Activated CD8-positive, alpha-beta memory T cell treated with anti-CD3 and anti-CD28 coated beads, Interleukin-2, amount 10 ng/mL, durations not matched to agents 7 days and 5 days (primary cell): Measurements from ENCODE around the gene GOLGA8B. TPM values are rescaled to one million over a fixed set of nuclear protein-coding genes. Genes with fewer than 3 reads are reported as not detected.
"Not testable (repeated sequence)": the region's sequence is repeated elsewhere in the genome, so short reads cannot be mapped to it uniquely, and the experiment has no call there.

Experiments
- ATAC-seq: fragments of 150-1000 bp; cut with Tn5 transposase; one replicate; pipeline ENCODE4 v1.10.0; 2021; ENCODE audit warnings: moderate library complexity
- CTCF ChIA-PET: fragments of 350-600 bp; sonication (Branson Sonifier 250); formaldehyde crosslinking; loops from one replicate; lab custom pipeline; 2021; ENCODE audit warnings: antibody characterized with exemption; lab: Charles Lee
- DNase-seq: peaks from one replicate; pipeline ENCODE4 v3.0.0-alpha.2; 2020
- H3K27ac Mint-ChIP-seq: one replicate; pipeline ENCODE4 v1.8.0; 2021; ENCODE audit warnings: mild to moderate bottlenecking, mixed read lengths
- H3K27me3 Mint-ChIP-seq: one replicate; pipeline ENCODE4 v1.8.0; 2021; ENCODE audit warnings: mixed read lengths
- H3K36me3 Mint-ChIP-seq: one replicate; pipeline ENCODE4 v1.8.0; 2021; ENCODE audit warnings: mild to moderate bottlenecking, mixed read lengths
- H3K4me1 Mint-ChIP-seq: one replicate; pipeline ENCODE4 v1.8.0; 2021; ENCODE audit warnings: mixed read lengths
- H3K4me3 Mint-ChIP-seq: one replicate; pipeline ENCODE4 v1.8.0; 2021; ENCODE audit warnings: mild to moderate bottlenecking, moderate library complexity, mixed read lengths
- H3K9me3 Mint-ChIP-seq: one replicate; pipeline ENCODE4 v1.8.0; 2022; ENCODE audit warnings: low read depth, mixed read lengths
- total RNA-seq, 2 experiments: library from RNA; stranded (reverse); gene quantifications; one replicate each; pipeline ENCODE4 v1.2.3, GENCODE V29; 2021

GOLGA8B gene, protein sequence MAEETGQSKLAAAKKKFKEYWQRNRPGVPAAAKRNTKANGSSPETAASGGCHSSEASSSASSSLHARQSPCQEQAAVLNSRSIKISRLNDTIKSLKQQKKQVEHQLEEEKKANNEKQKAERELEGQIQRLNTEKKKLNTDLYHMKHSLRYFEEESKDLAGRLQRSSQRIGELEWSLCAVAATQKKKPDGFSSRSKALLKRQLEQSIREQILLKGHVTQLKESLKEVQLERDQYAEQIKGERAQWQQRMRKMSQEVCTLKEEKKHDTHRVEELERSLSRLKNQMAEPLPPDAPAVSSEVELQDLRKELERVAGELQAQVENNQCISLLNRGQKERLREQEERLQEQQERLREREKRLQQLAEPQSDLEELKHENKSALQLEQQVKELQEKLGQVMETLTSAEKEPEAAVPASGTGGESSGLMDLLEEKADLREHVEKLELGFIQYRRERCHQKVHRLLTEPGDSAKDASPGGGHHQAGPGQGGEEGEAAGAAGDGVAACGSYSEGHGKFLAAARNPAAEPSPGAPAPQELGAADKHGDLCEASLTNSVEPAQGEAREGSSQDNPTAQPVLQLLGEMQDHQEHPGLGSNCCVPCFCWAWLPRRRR
- total RNA-seq: 100 to 1,000 TPM; 278 to 372 TPM

DNA sequence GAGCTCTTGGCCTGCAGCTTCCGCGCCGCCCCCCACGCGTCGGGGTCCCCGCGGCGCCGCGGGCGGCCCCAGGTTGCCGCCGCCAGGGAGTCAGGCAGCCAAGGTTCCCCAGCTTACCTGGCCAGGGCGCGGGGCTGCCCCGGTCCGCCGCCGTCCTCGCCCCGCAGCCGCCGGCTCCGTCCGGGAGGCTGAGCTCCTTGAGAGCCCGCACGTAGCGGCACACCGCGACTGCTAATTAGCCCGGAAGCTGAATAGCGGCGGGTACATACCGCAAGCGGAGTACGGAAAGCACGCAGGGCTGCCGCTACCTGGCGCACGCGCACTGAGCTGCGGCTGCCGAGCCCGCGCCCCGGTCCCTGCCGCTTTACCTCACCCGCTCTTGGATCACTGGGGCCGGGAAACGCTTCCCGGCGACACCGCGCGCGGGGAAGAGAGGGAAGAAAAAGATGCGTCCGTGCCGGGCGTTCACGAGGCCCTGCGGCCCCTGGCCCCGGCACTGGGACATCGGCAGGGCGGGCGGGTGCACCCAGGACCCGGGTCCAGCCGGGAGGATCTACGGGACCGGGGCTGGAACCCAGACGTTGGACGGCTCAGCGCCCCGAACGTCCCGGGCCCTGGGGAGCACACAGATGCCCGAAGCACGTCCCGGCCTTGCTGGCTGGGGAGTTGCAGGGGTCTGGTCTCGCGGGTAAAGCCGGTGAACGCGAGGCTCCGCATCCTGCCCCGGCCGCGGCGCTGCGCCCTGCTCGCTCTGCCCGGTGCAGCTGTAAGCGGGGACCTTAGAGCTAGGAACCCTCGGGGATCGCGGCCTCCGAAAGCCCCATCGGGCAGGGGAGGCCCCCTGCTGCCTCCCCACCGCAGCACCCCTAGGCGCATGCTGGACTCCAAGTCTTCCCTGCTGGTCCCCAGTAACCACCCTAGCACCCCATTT is at the start of gene GOLGA8B:
Gene GOLGA8B (minus strand): TSS at position 253 of the 931 bp plus-strand sequence. CDS start 47,739 bp downstream, outside the sequence.
- Mint-ChIP-seq H3K9me3 (no peaks in the 10 kb centered on the region), H3K27me3 (peaks cover 4% of the 10 kb centered on the region), H3K4me1 (peaks cover 48% of the 10 kb centered on the region), H3K36me3 (peaks cover 3% of the 10 kb centered on the region), H3K4me3 (peak within 1 kb of the TSS; percentile 92), H3K27ac (peak within 1 kb of the TSS; percentile 89)
- ATAC-seq (peak; percentile 76), DNase-seq (peak; percentile 87)
- CTCF ChIA-PET: interaction anchor here (1.5 to 2.6 kb wide), 3 partner anchors 146 to 336 kb away, joined by 3 to 9 read pairs (median 4); partner anchors contain the start of genes GOLGA8A and LPCAT4

DNA sequence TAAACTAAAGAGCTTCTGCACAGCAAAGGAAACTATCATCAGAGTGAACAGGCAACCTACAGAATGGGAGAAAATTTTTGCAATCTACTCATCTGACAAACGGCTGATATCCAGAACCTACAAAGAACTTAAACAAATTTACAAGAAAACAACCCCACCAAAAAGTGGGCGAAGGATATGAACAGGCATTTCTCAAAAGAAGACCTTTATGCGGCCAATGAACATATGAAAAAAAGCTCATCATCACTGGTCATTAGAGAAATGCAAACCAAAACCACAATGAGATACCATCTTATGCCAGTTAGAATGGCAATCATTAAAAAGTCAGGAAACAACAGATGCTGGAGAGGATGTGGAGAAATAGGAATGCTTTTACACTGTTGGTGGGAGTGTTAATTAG is 49.7 kb upstream of the GOLGA8B start:
- H3K27ac Mint-ChIP-seq, H3K36me3 Mint-ChIP-seq, DNase-seq, H3K9me3 Mint-ChIP-seq, H3K4me1 Mint-ChIP-seq, CTCF ChIA-PET, ATAC-seq, H3K4me3 Mint-ChIP-seq: not testable (repeated sequence)
- H3K27me3 Mint-ChIP-seq: peaks cover 22% of the 10 kb centered on the region

DNA sequence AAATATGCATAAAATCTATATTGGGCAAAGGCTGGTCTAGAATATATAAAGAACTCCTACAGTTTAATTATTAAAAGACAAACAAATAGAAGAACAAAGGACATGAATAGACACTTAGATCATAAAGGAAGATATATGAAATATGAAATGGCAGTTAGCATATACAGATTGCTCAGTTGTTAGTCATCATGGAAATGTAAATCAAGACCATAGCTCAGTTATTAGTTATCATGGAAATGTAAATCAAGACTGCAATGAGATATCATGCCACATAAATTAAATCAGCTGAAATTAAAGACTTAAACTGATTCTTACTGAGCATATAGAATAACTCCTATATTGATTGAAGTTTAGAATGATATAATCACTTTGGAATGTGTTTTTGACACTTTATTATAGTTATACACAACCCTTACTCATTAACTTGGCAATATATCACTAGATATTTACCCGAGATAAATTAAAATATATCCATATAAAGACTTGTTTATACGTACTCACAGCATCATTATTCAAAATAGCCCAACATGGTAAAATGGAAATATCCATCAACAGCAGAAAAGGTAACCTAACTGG is 45.2 kb upstream of the GOLGA8B start:
- H3K9me3 Mint-ChIP-seq: no peaks in the 10 kb centered on the region
- H3K27me3 Mint-ChIP-seq: peaks cover 34% of the 10 kb centered on the region
- no peaks in the 10 kb centered on the region for H3K36me3 Mint-ChIP-seq
- H3K27ac Mint-ChIP-seq: no peak overlapping the region
- H3K4me1 Mint-ChIP-seq: no peaks in the 10 kb centered on the region
- ATAC-seq: no peak
- no peak for DNase-seq
- CTCF ChIA-PET: no interaction called here
- H3K4me3 Mint-ChIP-seq: no peak overlapping the region

DNA sequence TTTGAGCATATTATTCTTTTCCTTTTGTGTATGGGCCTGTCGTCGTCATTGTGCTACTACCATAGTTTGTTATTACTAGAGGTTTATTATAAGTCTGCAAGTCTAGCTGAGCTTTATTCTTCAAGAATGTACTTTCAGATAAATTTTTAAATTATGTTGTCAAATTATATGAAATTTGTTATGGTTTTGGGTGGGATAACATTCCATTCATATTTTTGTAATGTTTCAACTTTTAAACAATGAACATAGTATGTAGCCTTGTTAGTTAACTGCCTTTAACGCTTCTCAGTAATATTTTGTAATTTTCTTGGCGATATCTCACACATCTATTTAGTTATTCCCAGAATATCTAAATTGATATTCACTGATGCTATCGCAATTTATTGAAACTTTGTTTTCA is 41.6 kb upstream of the GOLGA8B start:
- Mint-ChIP-seq H3K27ac (no peak overlapping the region), H3K4me3 (no peak overlapping the region), H3K27me3 (peaks cover 43% of the 10 kb centered on the region), H3K4me1 (peaks cover 2% of the 10 kb centered on the region), H3K36me3 (no peaks in the 10 kb centered on the region), H3K9me3 (no peaks in the 10 kb centered on the region)
- no peak for ATAC-seq
- DNase-seq: no peak
- CTCF ChIA-PET: no interaction called here

DNA sequence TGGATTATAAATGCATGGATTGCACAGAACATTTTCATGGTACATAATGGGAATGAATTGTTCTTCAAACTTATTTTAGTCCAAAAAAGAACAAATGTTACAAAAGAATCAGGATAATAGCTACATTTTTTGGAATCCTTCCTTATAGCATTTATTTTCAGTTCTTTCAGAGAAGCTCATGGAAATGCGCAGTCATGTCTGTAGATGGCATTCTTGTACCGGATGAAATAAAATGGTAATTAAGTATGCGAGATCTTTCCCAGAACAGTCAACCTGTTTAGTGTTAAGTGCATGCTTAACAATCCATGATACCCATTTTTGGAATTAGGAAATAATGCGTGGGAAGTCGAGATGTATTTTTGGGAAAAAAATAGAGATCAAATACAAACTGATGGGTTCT is 38.2 kb upstream of the GOLGA8B start:
- DNase-seq (no peak), ATAC-seq (no peak)
- CTCF ChIA-PET: interaction anchor here (1.0 to 1.1 kb wide), 2 partner anchors 13 to 302 kb away, joined by 3 read pairs; no protein-coding TSS in a partner anchor
- H3K36me3 Mint-ChIP-seq: no peaks in the 10 kb centered on the region
- peaks cover 2% of the 10 kb centered on the region for H3K4me1 Mint-ChIP-seq
- no peak overlapping the region for H3K27ac Mint-ChIP-seq
- H3K9me3 Mint-ChIP-seq: no peaks in the 10 kb centered on the region
- peaks cover 54% of the 10 kb centered on the region for H3K27me3 Mint-ChIP-seq
- no peak overlapping the region for H3K4me3 Mint-ChIP-seq

DNA sequence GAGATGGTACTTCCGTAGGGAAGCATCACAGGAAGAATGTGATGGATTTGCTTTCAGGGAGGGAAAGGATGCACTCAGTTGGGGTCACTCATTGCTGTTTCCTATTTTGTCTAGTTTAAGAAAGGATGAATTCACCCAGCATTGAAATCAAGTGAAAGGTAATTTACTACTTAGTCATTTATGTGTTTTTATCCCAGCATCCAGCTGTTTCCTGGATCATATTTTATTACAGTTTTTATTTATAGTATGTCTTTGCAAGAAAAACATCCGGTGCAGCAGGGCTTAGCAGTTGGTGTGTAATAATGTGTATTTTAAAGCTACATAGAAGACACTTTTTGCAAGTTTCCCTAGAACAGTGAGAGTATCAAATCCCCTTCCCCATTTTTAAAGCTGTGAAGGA is 37.4 kb upstream of the GOLGA8B start:
- H3K9me3 Mint-ChIP-seq: no peaks in the 10 kb centered on the region
- no peak overlapping the region for H3K27ac Mint-ChIP-seq
- no peaks in the 10 kb centered on the region for H3K36me3 Mint-ChIP-seq
- DNase-seq: no peak
- peaks cover 2% of the 10 kb centered on the region for H3K4me1 Mint-ChIP-seq
- CTCF ChIA-PET: interaction anchor here (1.0 kb wide), 1 partner anchor 303 kb away, joined by 3 read pairs; no protein-coding TSS in a partner anchor
- peaks cover 61% of the 10 kb centered on the region for H3K27me3 Mint-ChIP-seq
- H3K4me3 Mint-ChIP-seq: no peak overlapping the region
- ATAC-seq: no peak

DNA sequence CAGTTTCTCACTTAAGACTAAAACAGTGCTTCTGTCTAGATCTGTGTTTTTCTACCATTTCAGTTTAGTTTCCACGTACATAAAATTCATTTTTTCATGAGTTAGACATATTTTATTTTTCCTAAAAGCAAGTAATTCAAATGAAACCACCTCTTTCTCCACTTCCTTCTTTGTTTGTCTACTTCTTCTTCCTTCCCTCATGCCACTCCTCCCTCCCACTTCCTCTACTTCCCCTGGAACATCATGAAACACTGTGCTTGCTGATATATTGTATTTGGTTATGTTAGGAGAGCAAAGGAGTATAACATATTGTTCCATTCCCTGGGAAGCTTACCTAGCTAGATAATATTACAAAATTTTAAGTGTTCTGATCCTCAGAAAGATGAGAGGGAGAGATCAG is 36.7 kb upstream of the GOLGA8B start:
- no peak for ATAC-seq
- H3K4me1 Mint-ChIP-seq: peaks cover 2% of the 10 kb centered on the region
- no peak for DNase-seq
- CTCF ChIA-PET: no interaction called here
- no peak overlapping the region for H3K4me3 Mint-ChIP-seq
- H3K36me3 Mint-ChIP-seq: no peaks in the 10 kb centered on the region
- H3K27me3 Mint-ChIP-seq: peaks cover 59% of the 10 kb centered on the region
- no peak overlapping the region for H3K27ac Mint-ChIP-seq
- no peaks in the 10 kb centered on the region for H3K9me3 Mint-ChIP-seq

DNA sequence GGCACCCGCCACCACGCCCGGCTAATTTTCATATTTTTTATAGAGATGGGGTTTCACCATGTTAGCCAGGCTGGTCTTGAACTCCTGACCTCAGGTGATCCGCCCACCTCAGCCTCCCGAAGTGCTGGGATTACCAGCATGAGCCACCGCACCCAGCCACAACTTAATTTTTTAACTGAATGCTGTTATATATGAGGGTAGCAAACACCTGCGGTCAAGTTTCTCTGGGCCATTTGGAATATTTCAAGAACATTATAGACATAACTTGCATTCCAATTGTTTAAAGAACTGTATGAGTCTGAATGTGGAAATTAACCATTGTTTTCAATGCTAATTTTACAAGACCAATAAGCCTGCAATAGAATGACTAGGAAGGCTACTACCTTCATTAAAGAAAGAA is 35.7 kb upstream of the GOLGA8B start:
- Mint-ChIP-seq H3K4me1 (peaks cover 2% of the 10 kb centered on the region), H3K27ac (no peak overlapping the region), H3K9me3 (no peaks in the 10 kb centered on the region), H3K36me3 (no peaks in the 10 kb centered on the region), H3K4me3 (no peak overlapping the region), H3K27me3 (peaks cover 62% of the 10 kb centered on the region)
- CTCF ChIA-PET: no interaction called here
- ATAC-seq: no peak
- DNase-seq: no peak

DNA sequence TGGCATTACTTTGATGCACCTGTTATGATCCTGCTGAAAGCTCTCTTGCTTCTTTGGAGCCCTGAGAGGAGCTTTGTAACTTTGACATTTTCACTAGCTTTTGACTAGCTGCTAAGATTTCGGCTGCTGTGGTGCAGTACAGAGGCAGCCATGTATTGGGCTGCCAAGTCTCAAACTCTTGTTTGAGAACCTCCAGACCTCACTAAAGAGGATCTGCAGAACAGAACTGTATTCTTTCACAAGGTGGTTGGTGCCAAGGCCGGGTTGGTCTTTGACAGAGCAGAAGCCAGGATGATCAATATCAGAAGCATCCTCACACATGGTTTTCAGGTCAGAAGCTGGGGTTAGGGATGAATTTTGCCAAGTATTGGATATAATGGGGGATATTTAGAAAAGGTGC is 34.6 kb upstream of the GOLGA8B start:
- Mint-ChIP-seq H3K36me3 (no peaks in the 10 kb centered on the region), H3K27me3 (peaks cover 67% of the 10 kb centered on the region), H3K27ac (no peak overlapping the region), H3K9me3 (no peaks in the 10 kb centered on the region), H3K4me3 (no peak overlapping the region), H3K4me1 (peaks cover 2% of the 10 kb centered on the region)
- CTCF ChIA-PET: interaction anchor here (1.3 to 1.4 kb wide), 2 partner anchors 12 to 14 kb away, joined by 3 read pairs; no protein-coding TSS in a partner anchor
- DNase-seq: no peak
- no peak for ATAC-seq

DNA sequence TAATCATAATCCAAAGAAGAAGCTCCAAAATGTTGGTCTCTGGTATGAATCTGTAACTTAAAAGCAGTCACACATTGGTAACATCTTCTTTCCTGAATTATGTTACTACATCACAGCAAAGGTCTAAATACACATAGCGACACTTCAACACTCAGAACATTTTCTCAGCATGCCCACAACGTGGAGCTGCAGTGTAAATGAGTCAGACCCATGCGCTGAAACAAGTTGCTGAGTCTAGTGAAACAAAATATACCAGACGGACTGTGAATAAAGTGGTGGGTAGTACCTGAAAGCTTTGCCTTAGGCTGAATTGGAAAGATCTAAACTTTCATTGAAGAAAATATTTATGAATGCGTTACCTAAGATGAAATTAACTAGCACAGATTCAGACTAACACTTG is 33.2 kb upstream of the GOLGA8B start:
- ATAC-seq: no peak
- Mint-ChIP-seq H3K27me3 (peaks cover 70% of the 10 kb centered on the region), H3K9me3 (no peaks in the 10 kb centered on the region), H3K27ac (no peak overlapping the region), H3K4me1 (peaks cover 2% of the 10 kb centered on the region), H3K4me3 (no peak overlapping the region), H3K36me3 (no peaks in the 10 kb centered on the region)
- CTCF ChIA-PET: no interaction called here
- no peak for DNase-seq

DNA sequence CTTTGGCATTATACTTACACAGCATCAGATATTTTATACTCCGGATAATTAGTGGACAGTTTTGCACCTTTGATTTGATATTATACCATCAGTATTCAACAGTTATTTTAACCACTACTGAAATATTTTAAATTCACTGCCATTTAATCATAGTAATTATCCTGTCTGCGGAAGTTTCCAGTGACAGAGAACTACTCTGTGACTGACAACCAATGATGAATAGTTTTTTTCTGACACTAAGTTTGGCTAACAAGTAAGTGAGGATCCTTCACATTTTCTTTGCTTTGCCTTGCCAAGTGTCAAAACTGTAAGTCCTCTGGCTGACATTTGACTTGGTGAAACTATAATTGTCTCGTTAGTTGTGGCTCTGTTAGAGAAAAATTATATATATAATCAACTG is 30.5 kb upstream of the GOLGA8B start:
- ATAC-seq (no peak), DNase-seq (no peak)
- CTCF ChIA-PET: no interaction called here
- Mint-ChIP-seq H3K4me3 (no peak overlapping the region), H3K36me3 (no peaks in the 10 kb centered on the region), H3K9me3 (no peaks in the 10 kb centered on the region), H3K27ac (no peak overlapping the region), H3K27me3 (peaks cover 64% of the 10 kb centered on the region), H3K4me1 (peaks cover 15% of the 10 kb centered on the region)

DNA sequence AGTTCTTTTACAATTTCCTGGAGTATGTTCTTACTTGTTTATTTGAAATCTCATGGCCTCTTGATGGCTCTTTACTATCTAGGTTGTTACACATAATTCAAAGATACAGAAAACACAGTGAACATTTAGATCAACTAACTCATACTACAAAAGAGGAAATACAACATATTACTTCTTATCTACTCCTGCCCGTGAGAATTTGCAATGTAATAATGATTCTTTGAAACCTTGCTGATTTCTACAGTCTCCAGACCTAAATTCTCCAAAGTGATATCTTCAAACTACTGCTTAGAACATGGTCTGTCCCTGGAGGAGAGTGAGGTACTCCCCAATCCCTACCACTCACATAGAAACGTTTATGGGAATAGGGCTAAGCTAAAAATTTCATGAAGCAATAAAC is 29.9 kb upstream of the GOLGA8B start:
- no peak overlapping the region for H3K4me3 Mint-ChIP-seq
- CTCF ChIA-PET: no interaction called here
- DNase-seq: no peak
- H3K27ac Mint-ChIP-seq: no peak overlapping the region
- peaks cover 65% of the 10 kb centered on the region for H3K27me3 Mint-ChIP-seq
- no peak for ATAC-seq
- H3K9me3 Mint-ChIP-seq: no peaks in the 10 kb centered on the region
- peaks cover 15% of the 10 kb centered on the region for H3K4me1 Mint-ChIP-seq
- H3K36me3 Mint-ChIP-seq: no peaks in the 10 kb centered on the region

DNA sequence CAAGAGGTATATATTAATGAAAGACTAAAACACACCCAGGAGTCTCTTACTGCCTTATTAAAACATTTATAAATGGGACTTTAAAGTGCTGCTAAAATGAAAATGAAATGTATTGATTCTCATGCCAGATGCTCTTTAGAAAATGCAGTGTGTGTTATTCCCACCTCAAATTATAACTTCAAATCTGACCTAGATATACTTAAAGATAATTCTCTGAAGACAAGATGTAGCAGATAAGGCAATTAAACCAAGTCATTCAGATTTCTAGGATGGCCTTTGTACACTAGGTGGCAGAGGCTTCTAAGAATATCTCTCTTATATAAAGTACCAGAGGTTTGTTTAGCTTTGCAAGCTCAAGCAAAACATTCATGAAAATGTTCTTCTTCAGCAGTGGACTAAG is 26.9 kb upstream of the GOLGA8B start:
- peaks cover 58% of the 10 kb centered on the region for H3K27me3 Mint-ChIP-seq
- CTCF ChIA-PET: interaction anchor here (0.6 to 1.3 kb wide), 3 partner anchors 23 to 314 kb away, joined by 3 to 5 read pairs (median 3); no protein-coding TSS in a partner anchor
- ATAC-seq: peak; percentile 49
- no peaks in the 10 kb centered on the region for H3K9me3 Mint-ChIP-seq
- H3K27ac Mint-ChIP-seq: no peak overlapping the region
- no peak overlapping the region for H3K4me3 Mint-ChIP-seq
- H3K36me3 Mint-ChIP-seq: no peaks in the 10 kb centered on the region
- DNase-seq: no peak
- peaks cover 15% of the 10 kb centered on the region for H3K4me1 Mint-ChIP-seq
